Embryonic facial prominence (tissue), 1 donor: ENCODE measurements around the gene LRRC42.
"Not testable (repeated sequence)": the region's sequence is repeated elsewhere in the genome, so short reads cannot be mapped to it uniquely, and the experiment has no call there.

Source experiments
- DNase-seq: peaks from one replicate; pipeline ENCODE4 v3.0.0-alpha.2; 2016; ENCODE audit errors: extremely low spot score

Gene LRRC42

GRCh38 chr1:53967409-53968124 lies 21.4 kb downstream of the LRRC42 start:
- DNase-seq = no peak

GRCh38 chr1:53968125-53968513 lies 22.0 kb downstream of the LRRC42 start:
- DNase-seq = no peak

GRCh38 chr1:53969323-53969722 lies 23.2 kb downstream of the LRRC42 start:
- not testable (repeated sequence) for DNase-seq

GRCh38 chr1:53971718-53972117 lies 25.6 kb downstream of the LRRC42 start:
- no peak for DNase-seq

- no peak for DNase-seq
Measured at GRCh38 chr1:53975861-53976260, 29.7 kb downstream of the LRRC42 start.

- no peak for DNase-seq
Measured at GRCh38 chr1:53979712-53980450, 33.7 kb downstream of the LRRC42 start.

- no peak for DNase-seq
Measured at GRCh38 chr1:53981220-53981619, 35.1 kb downstream of the LRRC42 start.

- peak; percentile 9 for DNase-seq
Measured at GRCh38 chr1:53982034-53982762, 36.0 kb downstream of the LRRC42 start.

- DNase-seq = no peak
Measured at GRCh38 chr1:53982763-53983104, 36.6 kb downstream of the LRRC42 start.

GRCh38 chr1:53984726-53985125 lies 38.6 kb downstream of the LRRC42 start:
- DNase-seq = no peak

GRCh38 chr1:53986458-53986857 lies 40.3 kb downstream of the LRRC42 start:
- DNase-seq = no peak

GRCh38 chr1:53987880-53988279 lies 41.7 kb downstream of the LRRC42 start:
- no peak for DNase-seq

- DNase-seq = no peak
Measured at GRCh38 chr1:53992085-53992874, 46.1 kb downstream of the LRRC42 start.

GRCh38 chr1:53994516-53994915 lies 48.4 kb downstream of the LRRC42 start:
- DNase-seq = not testable (repeated sequence)

GRCh38 chr1:53995683-53996082 lies 49.5 kb downstream of the LRRC42 start:
- no peak for DNase-seq

- no peak for DNase-seq
Measured at GRCh38 chr1:53998223-53998622, 52.1 kb downstream of the LRRC42 start.

GRCh38 chr1:53999920-54000319 lies 53.8 kb downstream of the LRRC42 start:
- DNase-seq = no peak

- no peak for DNase-seq
Measured at GRCh38 chr1:54001591-54001990, 55.4 kb downstream of the LRRC42 start.

- no peak for DNase-seq
Measured at GRCh38 chr1:54002544-54003248, 56.5 kb downstream of the LRRC42 start.

GRCh38 chr1:54003249-54003646 lies 57.1 kb downstream of the LRRC42 start:
- DNase-seq = no peak

GRCh38 chr1:54003750-54004480 lies 57.8 kb downstream of the LRRC42 start:
- not testable (repeated sequence) for DNase-seq
